GM21529 (cell line): ENCODE results near the gene IARS1.

Experiments
- ATAC-seq: cut with Tn5 transposase; IDR thresholded peaks from one replicate; pipeline ENCODE4 v1.9.1; 2021; ENCODE audit not compliant: unreplicated experiment

IARS1 gene

GRCh38 chr9:92293452-92294296 is at the start of gene IARS1:
Gene IARS1, minus strand, starts transcription at chr9:92293697. Its CDS starts 4,278 bp downstream, at chr9:92289419.
- peak; percentile 94 for ATAC-seq

- no peak for ATAC-seq
Measured at GRCh38 chr9:92342825-92343488, 49.5 kb upstream of the IARS1 start.

- no peak for ATAC-seq
Measured at GRCh38 chr9:92341578-92341977, 48.1 kb upstream of the IARS1 start.

GRCh38 chr9:92333282-92333634 is 39.8 kb upstream of the IARS1 start:
- no peak for ATAC-seq

GRCh38 chr9:92332577-92333281 is 39.2 kb upstream of the IARS1 start:
- no peak for ATAC-seq

GRCh38 chr9:92328225-92328624 is 34.7 kb upstream of the IARS1 start:
- ATAC-seq = no peak

GRCh38 chr9:92327283-92327850 is 33.9 kb upstream of the IARS1 start:
- ATAC-seq = no peak

- ATAC-seq = no peak
Measured at GRCh38 chr9:92325991-92326500, 32.5 kb upstream of the IARS1 start.

GRCh38 chr9:92325269-92325990 is 31.9 kb upstream of the IARS1 start, which contains the start of the genes CENPP and NOL8:
Gene CENPP, plus strand, starts transcription at chr9:92325953.
Gene NOL8, minus strand, starts transcription at chr9:92325350. Its CDS starts 1,189 bp downstream, at chr9:92324161.
- peak; percentile 91 for ATAC-seq

GRCh38 chr9:92324889-92325268 is 31.4 kb upstream of the IARS1 start:
- peak; percentile 9 for ATAC-seq

GRCh38 chr9:92324431-92324830 is 30.9 kb upstream of the IARS1 start:
- no peak for ATAC-seq

- no peak for ATAC-seq
Measured at GRCh38 chr9:92315456-92315855, 22.0 kb upstream of the IARS1 start.

- no peak for ATAC-seq
Measured at GRCh38 chr9:92313624-92314012, 20.1 kb upstream of the IARS1 start.

GRCh38 chr9:92312887-92313623 is 19.6 kb upstream of the IARS1 start:
- no peak for ATAC-seq

GRCh38 chr9:92310562-92310961 is 17.1 kb upstream of the IARS1 start:
- ATAC-seq = no peak

GRCh38 chr9:92308893-92309292 is 15.4 kb upstream of the IARS1 start:
- peak; percentile 64 for ATAC-seq

GRCh38 chr9:92300936-92301335 is 7.4 kb upstream of the IARS1 start:
- no peak for ATAC-seq

- no peak for ATAC-seq
Measured at GRCh38 chr9:92299116-92299515, 5.6 kb upstream of the IARS1 start.

- ATAC-seq = no peak
Measured at GRCh38 chr9:92298036-92298435, 4.5 kb upstream of the IARS1 start.

- ATAC-seq = no peak
Measured at GRCh38 chr9:92297611-92298010, 4.1 kb upstream of the IARS1 start.
